Measurements from ENCODE around the gene MED15.

MED15 gene

GRCh38 chr22:20632518-20632917, 125.1 kb downstream of the MED15 start:
- DNase-seq: no peak

GRCh38 chr22:20634560-20635226, 127.3 kb downstream of the MED15 start:
- DNase-seq: no peak

- no peak for DNase-seq
Measured at GRCh38 chr22:20635227-20635591, 127.8 kb downstream of the MED15 start.

GRCh38 chr22:20636075-20636812, 128.8 kb downstream of the MED15 start:
- DNase-seq: no peak

- DNase-seq: no peak
Measured at GRCh38 chr22:20636945-20637344, 129.5 kb downstream of the MED15 start.
